Neural crest cell (in vitro differentiated cells): ENCODE measurements around the gene PLCZ1. TPM values are rescaled to one million over a fixed set of nuclear protein-coding genes. Genes with fewer than 3 reads are reported as not detected.
"Not testable (repeated sequence)": the region's sequence is repeated elsewhere in the genome, so short reads cannot be mapped to it uniquely, and the experiment has no call there.

Experiments
- DNase-seq: peaks from one replicate; pipeline ENCODE4 v3.0.0; 2021; ENCODE audit warnings: low read depth, mixed read lengths, low spot score
- H3K27ac Mint-ChIP-seq: one replicate; pipeline ENCODE4 v1.8.0; 2021; ENCODE audit warnings: mild to moderate bottlenecking, mixed read lengths; ENCODE audit not compliant: unreplicated experiment
- H3K27me3 Mint-ChIP-seq: 2 replicates; pipeline ENCODE4 v1.8.0; 2021; ENCODE audit warnings: low read depth, mild to moderate bottlenecking, mixed read lengths
- H3K36me3 Mint-ChIP-seq: 2 replicates; pipeline ENCODE4 v1.8.0; 2021; ENCODE audit warnings: low read depth, mild to moderate bottlenecking, mixed read lengths
- H3K4me1 Mint-ChIP-seq: 2 replicates; pipeline ENCODE4 v1.8.0; 2021; ENCODE audit warnings: mixed read lengths
- H3K4me3 Mint-ChIP-seq: one replicate; pipeline ENCODE4 v1.8.0; 2021; ENCODE audit warnings: mild to moderate bottlenecking, mixed read lengths
- H3K9me3 Mint-ChIP-seq: 2 replicates; pipeline ENCODE4 v1.8.0; 2021; ENCODE audit warnings: mixed read lengths
- CTCF ChIP-seq: fragments of 200-600 bp; sonication (generic); conservative IDR thresholded peaks from 2 replicates; pipeline ENCODE4 v1.5.0; 2021; ENCODE audit warnings: antibody characterized with exemption, mild to moderate bottlenecking
- total RNA-seq: library from RNA; stranded (reverse); gene quantifications from 2 replicates; pipeline ENCODE4 v1.2.1, GENCODE V29; 2021

The PLCZ1 gene
- total RNA-seq, 1 donor from 2014 or later: not detected

- Mint-ChIP-seq H3K4me3 (no peak overlapping the region), H3K36me3 (no peaks in the 10 kb centered on the region), H3K4me1 (peaks cover 4% of the 10 kb centered on the region), H3K27me3 (no peaks in the 10 kb centered on the region), H3K9me3 (peaks cover 5% of the 10 kb centered on the region), H3K27ac (no peak overlapping the region)
- no peak for TF ChIP-seq CTCF
- DNase-seq: no peak
Measured at GRCh38 chr12:18703911-18704310, 33.9 kb downstream of the PLCZ1 start.

GRCh38 chr12:18703321-18703720 lies 34.5 kb downstream of the PLCZ1 start:
- Mint-ChIP-seq H3K36me3 (no peaks in the 10 kb centered on the region), H3K4me1 (peaks cover 4% of the 10 kb centered on the region), H3K27ac (no peak overlapping the region), H3K4me3 (no peak overlapping the region), H3K27me3 (no peaks in the 10 kb centered on the region), H3K9me3 (peaks cover 5% of the 10 kb centered on the region)
- TF ChIP-seq CTCF: no peak
- no peak for DNase-seq

GRCh38 chr12:18700271-18700670 lies 37.5 kb downstream of the PLCZ1 start:
- DNase-seq: no peak
- H3K4me3 Mint-ChIP-seq: no peak overlapping the region
- H3K4me1 Mint-ChIP-seq: peaks cover 4% of the 10 kb centered on the region
- no peak overlapping the region for H3K27ac Mint-ChIP-seq
- no peaks in the 10 kb centered on the region for H3K9me3 Mint-ChIP-seq
- no peak for TF ChIP-seq CTCF
- no peaks in the 10 kb centered on the region for H3K27me3 Mint-ChIP-seq
- no peaks in the 10 kb centered on the region for H3K36me3 Mint-ChIP-seq

- no peak for DNase-seq
- no peak for TF ChIP-seq CTCF
- Mint-ChIP-seq H3K4me1 (no peaks in the 10 kb centered on the region), H3K9me3 (no peaks in the 10 kb centered on the region), H3K36me3 (no peaks in the 10 kb centered on the region), H3K27ac (no peak overlapping the region), H3K4me3 (no peak overlapping the region), H3K27me3 (no peaks in the 10 kb centered on the region)
Measured at GRCh38 chr12:18696971-18697602, 40.7 kb downstream of the PLCZ1 start.

- not testable (repeated sequence) for DNase-seq, H3K4me3 Mint-ChIP-seq, H3K27ac Mint-ChIP-seq, H3K36me3 Mint-ChIP-seq, H3K4me1 Mint-ChIP-seq, H3K9me3 Mint-ChIP-seq, H3K27me3 Mint-ChIP-seq
Measured at GRCh38 chr12:18693986-18694385, 43.8 kb downstream of the PLCZ1 start.

- no peak overlapping the region for H3K27ac Mint-ChIP-seq
- no peak for TF ChIP-seq CTCF
- H3K27me3 Mint-ChIP-seq: no peaks in the 10 kb centered on the region
- no peaks in the 10 kb centered on the region for H3K4me1 Mint-ChIP-seq
- no peak overlapping the region for H3K4me3 Mint-ChIP-seq
- H3K9me3 Mint-ChIP-seq: no peaks in the 10 kb centered on the region
- no peak for DNase-seq
- no peaks in the 10 kb centered on the region for H3K36me3 Mint-ChIP-seq
Measured at GRCh38 chr12:18690653-18691052, 47.2 kb downstream of the PLCZ1 start.
